Activated CD4-positive, alpha-beta memory T cell treated with anti-CD3 and anti-CD28 coated beads for 36 hours (primary cell): ENCODE measurements around the gene MCIDAS. TPM values are rescaled to one million over a fixed set of nuclear protein-coding genes. Genes with fewer than 3 reads are reported as not detected.
A peak's percentile ranks its signal among the peaks of the same experiment; 100 is the strongest.

ENCODE experiments used
- CTCF ChIA-PET: fragments of 350-600 bp; sonication (Branson Sonifier 250); formaldehyde crosslinking; loops from one replicate; lab custom pipeline; 2021; ENCODE audit warnings: antibody characterized with exemption, inconsistent platforms; lab: Charles Lee
- POLR2A ChIA-PET: fragments of 350-600 bp; sonication (Branson Sonifier 250); formaldehyde crosslinking; loops from one replicate; lab custom pipeline; 2021; ENCODE audit warnings: antibody characterized with exemption; lab: Charles Lee
- DNase-seq: peaks from one replicate; pipeline ENCODE4 v3.0.0-alpha.2; 2020
- H3K27ac Mint-ChIP-seq: one replicate; pipeline ENCODE4 v1.8.0; 2021; ENCODE audit warnings: mixed read lengths
- H3K27me3 Mint-ChIP-seq: one replicate; pipeline ENCODE4 v1.8.0; 2021; ENCODE audit warnings: mixed read lengths
- H3K36me3 Mint-ChIP-seq: one replicate; pipeline ENCODE4 v1.8.0; 2021; ENCODE audit warnings: mixed read lengths
- H3K4me1 Mint-ChIP-seq: one replicate; pipeline ENCODE4 v1.8.0; 2021; ENCODE audit warnings: low read depth, mixed read lengths
- H3K4me3 Mint-ChIP-seq: one replicate; pipeline ENCODE4 v1.8.0; 2021; ENCODE audit warnings: mild to moderate bottlenecking, mixed read lengths
- H3K9me3 Mint-ChIP-seq: one replicate; pipeline ENCODE4 v1.8.0; 2021; ENCODE audit warnings: mixed read lengths
- intact Hi-C: fragments of 100-400 bp; cut with micrococcal nuclease; formaldehyde crosslinking; loops from one replicate; pipeline ENCODE4 v1.15.1; 2023
- total RNA-seq, 2 experiments: library from RNA; stranded (reverse); gene quantifications; one replicate each; pipeline ENCODE4 v1.2.3, GENCODE V29; 2021

The MCIDAS gene
- total RNA-seq, 2 experiments from 2014 or later: not detected

DNA sequence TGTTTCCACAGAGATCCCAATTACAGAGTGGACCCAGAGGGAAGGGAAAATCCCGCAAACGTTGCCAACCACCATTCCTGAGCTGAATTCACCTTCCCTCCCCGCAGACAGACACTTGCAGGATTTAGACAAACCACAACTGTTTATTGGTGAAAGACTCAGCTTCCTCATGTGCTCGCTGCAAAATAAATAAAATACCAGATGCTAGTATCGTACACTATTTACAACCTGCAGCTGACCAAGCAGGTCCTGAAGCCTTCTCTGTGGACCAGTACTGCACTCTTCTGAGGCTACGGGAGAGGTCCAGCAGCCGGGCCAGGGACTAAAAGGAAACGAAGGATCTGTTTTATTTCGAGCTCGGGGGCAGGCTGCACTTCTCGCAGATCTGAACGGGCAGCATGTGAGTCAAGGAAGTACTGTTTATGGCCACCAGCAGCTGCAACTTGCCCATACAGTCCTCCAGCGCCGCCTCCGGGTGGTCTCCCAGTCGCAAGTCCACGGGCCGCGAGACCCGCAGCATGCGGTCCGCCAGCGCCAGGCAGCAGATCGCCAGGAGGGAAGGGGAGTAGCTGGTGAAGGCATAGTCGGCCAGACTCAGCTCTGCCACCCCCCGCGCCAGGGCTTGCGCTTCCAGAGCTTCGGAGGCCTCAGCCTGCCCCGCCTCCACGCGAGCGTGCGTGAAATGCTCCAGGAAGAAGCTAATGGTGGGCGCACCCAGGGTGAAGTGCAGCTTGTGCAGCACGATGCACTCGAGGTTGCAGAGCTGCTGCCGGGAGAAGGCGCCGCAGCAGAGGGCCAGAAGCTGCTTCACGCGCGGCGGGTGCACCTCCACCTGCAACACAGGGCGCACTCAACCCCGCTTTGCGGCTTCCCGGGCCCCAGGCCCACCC is 4.2 kb upstream of the MCIDAS start:
- no peaks in the 10 kb centered on the region for H3K36me3 Mint-ChIP-seq
- H3K4me3 Mint-ChIP-seq: peak overlapping the region; percentile 20
- no peaks in the 10 kb centered on the region for H3K9me3 Mint-ChIP-seq
- no peak overlapping the region for H3K27ac Mint-ChIP-seq
- peak; percentile 30 for DNase-seq
- peaks cover 37% of the 10 kb centered on the region for H3K4me1 Mint-ChIP-seq
- ChIA-PET POLR2A (interaction anchor here (1.3 to 1.9 kb wide), 2 partner anchors 8 to 76 kb away, joined by 4 to 5 read pairs; no protein-coding TSS in a partner anchor), CTCF (interaction anchor here (0.6 to 2.4 kb wide), 4 partner anchors 14 to 76 kb away, joined by 3 to 22 read pairs (median 4); partner anchors contain the start of genes CDC20B, DHX29 and MTREX)
- peaks cover 70% of the 10 kb centered on the region for H3K27me3 Mint-ChIP-seq
- intact Hi-C loops: no loop called here

GRCh38 chr5:55230086-55230629 is 3.0 kb upstream of the MCIDAS start:
- DNase-seq: peak; percentile 39
- ChIA-PET CTCF (no interaction called here), POLR2A (interaction anchor here (1.3 kb wide), 1 partner anchor 77 kb away, joined by 5 read pairs; no protein-coding TSS in a partner anchor)
- Mint-ChIP-seq H3K36me3 (no peaks in the 10 kb centered on the region), H3K27me3 (peaks cover 78% of the 10 kb centered on the region), H3K4me1 (peaks cover 37% of the 10 kb centered on the region), H3K4me3 (no peak overlapping the region), H3K27ac (no peak overlapping the region), H3K9me3 (no peaks in the 10 kb centered on the region)
- intact Hi-C loops: no loop called here

- intact Hi-C loops: loop anchor here (1.0 to 5.0 kb wide), 2 partner anchors 80 to 464 kb away; no protein-coding TSS in a partner anchor
- Mint-ChIP-seq H3K9me3 (no peaks in the 10 kb centered on the region), H3K27me3 (peaks cover 87% of the 10 kb centered on the region), H3K4me3 (peak overlapping the region; percentile 61), H3K27ac (no peak overlapping the region), H3K4me1 (peaks cover 39% of the 10 kb centered on the region), H3K36me3 (no peaks in the 10 kb centered on the region)
- ChIA-PET CTCF (interaction anchor here (1.4 to 2.7 kb wide), 2 partner anchors 52 to 56 kb away, joined by 4 to 7 read pairs; no protein-coding TSS in a partner anchor), POLR2A (no interaction called here)
- no peak for DNase-seq
Observed at GRCh38 chr5:55227664-55228430, 732 bp upstream of the MCIDAS start.

DNA sequence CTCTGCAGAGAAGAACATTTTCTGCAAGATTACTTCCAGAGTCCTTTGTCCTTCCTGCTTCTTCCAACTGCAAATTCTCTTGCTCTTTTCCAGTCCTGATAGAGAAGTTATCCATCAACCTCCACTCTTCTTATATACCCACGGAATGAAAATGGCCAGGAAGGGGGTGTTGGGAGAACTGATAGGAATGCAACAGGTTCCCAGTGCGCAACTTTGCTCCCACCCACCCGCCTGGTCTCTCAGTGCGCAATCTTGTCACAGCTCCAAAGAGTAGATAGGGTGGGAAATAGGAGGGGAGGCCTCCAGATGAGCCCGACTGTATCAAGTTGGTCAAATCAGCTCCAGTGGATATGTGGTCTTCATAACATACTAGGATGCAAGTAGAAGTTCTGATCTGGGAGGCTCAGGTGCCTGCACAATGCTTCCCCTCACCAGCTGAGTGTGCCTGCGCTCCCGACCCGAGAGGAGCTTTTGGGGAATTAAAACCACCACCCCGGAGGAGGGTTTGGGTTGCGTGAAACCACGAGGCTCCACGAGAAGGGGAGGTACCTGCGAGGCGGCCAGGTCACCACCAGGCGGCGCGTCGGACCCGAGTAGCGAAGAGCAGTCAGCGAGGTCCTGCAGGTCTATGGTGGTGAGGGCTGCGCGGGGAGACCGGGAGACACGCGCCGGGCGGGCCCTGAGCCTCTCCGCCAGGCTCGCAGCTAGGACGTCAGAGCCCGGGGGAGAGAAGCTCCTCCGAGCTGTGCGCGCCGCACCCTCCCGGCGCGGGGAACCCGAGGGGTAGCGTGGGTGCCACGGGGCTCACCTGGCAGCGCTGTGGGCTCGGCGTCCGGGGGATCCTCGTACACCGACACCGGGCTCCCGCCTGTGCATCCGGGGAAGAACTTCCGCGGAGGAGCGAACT is 835 bp downstream of the MCIDAS start:
- POLR2A ChIA-PET: interaction anchor here (1.2 kb wide), 1 partner anchor 80 kb away, joined by 3 read pairs; no protein-coding TSS in a partner anchor

GRCh38 chr5:55225346-55225745 is 1.8 kb downstream of the MCIDAS start:
- Mint-ChIP-seq H3K36me3 (no peaks in the 10 kb centered on the region), H3K27ac (no peak overlapping the region), H3K4me3 (no peak overlapping the region), H3K9me3 (no peaks in the 10 kb centered on the region), H3K27me3 (peaks cover 84% of the 10 kb centered on the region), H3K4me1 (peaks cover 26% of the 10 kb centered on the region)
- ChIA-PET POLR2A (no interaction called here), CTCF (interaction anchor here (0.9 to 3.9 kb wide), 4 partner anchors 8 to 82 kb away, joined by 3 to 16 read pairs (median 10); partner anchors contain the start of genes CCNO, DHX29 and MTREX)
- no peak for DNase-seq
- intact Hi-C loops: loop anchor here (5.0 kb wide), 1 partner anchor 467 kb away; no protein-coding TSS in a partner anchor

More for the DNA sequence above, 835 bp downstream of the MCIDAS start:
- Mint-ChIP-seq H3K4me1 (peaks cover 30% of the 10 kb centered on the region), H3K4me3 (peak overlapping the region; percentile 30), H3K27ac (no peak overlapping the region), H3K36me3 (no peaks in the 10 kb centered on the region), H3K9me3 (no peaks in the 10 kb centered on the region), H3K27me3 (peaks cover 84% of the 10 kb centered on the region)
- CTCF ChIA-PET: interaction anchor here (0.5 to 3.9 kb wide), 11 partner anchors 7 to 922 kb away, joined by 3 to 16 read pairs (median 3); partner anchors contain the start of genes CCNO, DHX29, MTREX and SLC38A9
- DNase-seq: peak; percentile 82
- intact Hi-C loops: loop anchor here (1.0 to 5.0 kb wide), 2 partner anchors 54 to 466 kb away; no protein-coding TSS in a partner anchor

- Mint-ChIP-seq H3K4me1 (peaks cover 27% of the 10 kb centered on the region), H3K4me3 (no peak overlapping the region), H3K27ac (no peak overlapping the region), H3K9me3 (no peaks in the 10 kb centered on the region), H3K36me3 (no peaks in the 10 kb centered on the region), H3K27me3 (peaks cover 81% of the 10 kb centered on the region)
- POLR2A ChIA-PET: interaction anchor here (1.1 kb wide), 1 partner anchor 8 kb away, joined by 4 read pairs; no protein-coding TSS in a partner anchor
- DNase-seq: no peak
- intact Hi-C loops: no loop called here
- CTCF ChIA-PET: interaction anchor here (0.7 to 3.9 kb wide), 3 partner anchors 10 to 52 kb away, joined by 3 to 16 read pairs (median 15); partner anchors contain the start of gene CCNO
Observed at GRCh38 chr5:55223812-55224240, 3.3 kb downstream of the MCIDAS start.

DNA sequence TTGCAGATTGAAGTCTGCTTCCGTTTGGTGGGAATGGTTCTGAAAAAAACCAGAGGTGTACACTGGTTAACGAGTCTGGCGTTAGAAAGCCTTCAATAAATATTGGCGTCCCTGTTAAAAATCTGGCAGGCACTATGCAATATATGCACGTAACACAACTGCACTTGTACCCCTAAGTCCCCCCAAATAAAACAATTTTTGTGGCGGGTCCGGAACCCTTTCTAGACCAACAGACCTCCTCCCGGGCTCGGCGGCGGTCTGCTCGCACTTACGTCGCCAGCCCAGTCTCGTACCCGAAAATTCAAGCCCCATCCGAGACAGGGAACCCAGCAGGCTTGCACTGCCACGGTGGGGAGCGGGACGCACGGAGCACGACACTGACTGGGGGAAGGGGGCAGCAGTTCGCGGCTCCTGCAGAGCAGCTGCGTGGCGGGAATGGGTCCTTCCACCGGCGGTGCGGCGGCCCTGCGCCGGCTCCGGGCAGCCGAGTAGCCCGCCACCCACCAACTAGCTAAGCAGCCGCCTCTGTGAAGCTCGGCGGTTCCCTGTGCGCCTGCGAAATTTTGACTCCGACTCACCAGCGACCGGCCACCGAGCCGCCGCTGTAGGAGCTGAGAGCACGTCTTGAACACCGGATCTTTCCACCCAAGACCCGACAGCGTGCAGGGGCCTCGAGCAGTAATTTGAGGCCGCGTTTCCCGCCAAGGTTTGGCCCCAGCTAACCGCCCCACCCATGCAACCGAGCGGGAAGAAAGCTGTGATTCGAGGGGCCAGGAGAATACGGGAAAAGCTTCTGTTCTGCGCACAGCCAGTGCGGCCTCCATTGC is 3.9 kb downstream of the MCIDAS start:
- Mint-ChIP-seq H3K9me3 (no peaks in the 10 kb centered on the region), H3K36me3 (no peaks in the 10 kb centered on the region), H3K27ac (no peak overlapping the region), H3K27me3 (peaks cover 79% of the 10 kb centered on the region), H3K4me1 (peaks cover 27% of the 10 kb centered on the region), H3K4me3 (no peak overlapping the region)
- ChIA-PET CTCF (interaction anchor here (0.7 to 3.9 kb wide), 2 partner anchors 10 to 52 kb away, joined by 3 to 16 read pairs; partner anchors contain the start of gene CCNO), POLR2A (interaction anchor here (1.1 kb wide), 1 partner anchor 9 kb away, joined by 4 read pairs; no protein-coding TSS in a partner anchor)
- intact Hi-C loops: no loop called here
- peak; percentile 36 for DNase-seq

DNA sequence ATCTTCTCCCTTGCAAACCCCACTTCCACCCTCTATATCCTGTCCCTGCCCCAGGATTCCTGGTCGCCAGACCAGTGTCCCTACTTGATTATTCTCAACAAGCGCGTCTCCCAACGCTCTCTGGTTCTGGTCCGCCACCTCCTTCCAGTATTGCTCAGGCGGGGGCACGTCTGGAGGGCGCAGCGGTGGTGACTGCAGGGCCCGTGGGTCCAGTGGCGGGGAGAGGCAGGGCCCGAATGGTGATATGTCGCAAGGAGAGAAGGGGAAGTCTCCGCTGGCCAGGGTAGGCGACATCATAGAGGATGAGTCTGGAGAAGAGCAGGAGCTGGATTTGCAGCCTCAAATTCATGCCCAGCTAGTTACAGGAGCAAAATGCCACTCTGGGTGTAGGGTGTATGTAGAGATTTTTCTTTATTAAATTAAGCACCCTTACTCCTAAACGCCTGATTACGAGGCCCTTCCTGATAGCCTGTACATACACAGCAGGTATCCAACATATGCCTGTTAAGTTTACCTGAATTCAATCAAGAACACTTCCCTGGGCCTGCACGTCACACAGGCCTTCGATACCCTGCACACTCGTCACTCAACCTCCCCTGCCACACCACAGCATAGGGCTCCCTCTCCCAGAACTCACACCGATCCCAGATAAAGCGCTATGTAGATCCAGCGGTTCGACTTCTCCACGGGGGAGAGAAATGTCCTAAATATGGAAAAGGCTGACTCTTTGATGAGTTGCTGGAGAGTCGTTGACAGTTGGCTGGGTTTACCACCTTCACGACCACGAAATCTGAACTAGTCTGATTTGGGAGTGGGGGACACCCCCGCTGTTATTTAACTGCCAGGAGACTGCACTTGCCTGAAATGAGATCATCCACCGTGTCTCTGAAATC is 4.8 kb downstream of the MCIDAS start:
- Mint-ChIP-seq H3K27me3 (peaks cover 71% of the 10 kb centered on the region), H3K9me3 (no peaks in the 10 kb centered on the region), H3K36me3 (no peaks in the 10 kb centered on the region), H3K27ac (no peak overlapping the region), H3K4me3 (no peak overlapping the region), H3K4me1 (peaks cover 21% of the 10 kb centered on the region)
- CTCF ChIA-PET: no interaction called here
- POLR2A ChIA-PET: no interaction called here
- intact Hi-C loops: no loop called here
- DNase-seq: no peak

- peak; percentile 28 for DNase-seq
- POLR2A ChIA-PET: interaction anchor here (0.7 kb wide), 1 partner anchor 13 kb away, joined by 3 read pairs; no protein-coding TSS in a partner anchor
Observed at GRCh38 chr5:55220433-55221185, 6.5 kb downstream of the MCIDAS start.

More at GRCh38 chr5:55220433-55221185, 6.5 kb downstream of the MCIDAS start:
- peak overlapping the region; percentile 67 for H3K4me3 Mint-ChIP-seq
- peaks cover 21% of the 10 kb centered on the region for H3K4me1 Mint-ChIP-seq
- no peaks in the 10 kb centered on the region for H3K36me3 Mint-ChIP-seq
- intact Hi-C loops: no loop called here
- CTCF ChIA-PET: interaction anchor here (1.0 kb wide), 1 partner anchor 23 kb away, joined by 3 read pairs; no protein-coding TSS in a partner anchor
- H3K9me3 Mint-ChIP-seq: no peaks in the 10 kb centered on the region
- H3K27me3 Mint-ChIP-seq: peaks cover 67% of the 10 kb centered on the region
- no peak overlapping the region for H3K27ac Mint-ChIP-seq
